Hematopoietic multipotent progenitor cell treated with erythropoietin and hydrocortisone succinate and interleukin-3 and kit ligand, for 6 days (in vitro differentiated cells): ENCODE measurements around the gene ST13.
"Not testable (repeated sequence)": the region's sequence is repeated elsewhere in the genome, so short reads cannot be mapped to it uniquely, and the experiment has no call there.

ENCODE experiments used
- DNase-seq: peaks from one replicate; pipeline ENCODE4 v3.0.0-alpha.2; 2015

ST13 gene

DNA sequence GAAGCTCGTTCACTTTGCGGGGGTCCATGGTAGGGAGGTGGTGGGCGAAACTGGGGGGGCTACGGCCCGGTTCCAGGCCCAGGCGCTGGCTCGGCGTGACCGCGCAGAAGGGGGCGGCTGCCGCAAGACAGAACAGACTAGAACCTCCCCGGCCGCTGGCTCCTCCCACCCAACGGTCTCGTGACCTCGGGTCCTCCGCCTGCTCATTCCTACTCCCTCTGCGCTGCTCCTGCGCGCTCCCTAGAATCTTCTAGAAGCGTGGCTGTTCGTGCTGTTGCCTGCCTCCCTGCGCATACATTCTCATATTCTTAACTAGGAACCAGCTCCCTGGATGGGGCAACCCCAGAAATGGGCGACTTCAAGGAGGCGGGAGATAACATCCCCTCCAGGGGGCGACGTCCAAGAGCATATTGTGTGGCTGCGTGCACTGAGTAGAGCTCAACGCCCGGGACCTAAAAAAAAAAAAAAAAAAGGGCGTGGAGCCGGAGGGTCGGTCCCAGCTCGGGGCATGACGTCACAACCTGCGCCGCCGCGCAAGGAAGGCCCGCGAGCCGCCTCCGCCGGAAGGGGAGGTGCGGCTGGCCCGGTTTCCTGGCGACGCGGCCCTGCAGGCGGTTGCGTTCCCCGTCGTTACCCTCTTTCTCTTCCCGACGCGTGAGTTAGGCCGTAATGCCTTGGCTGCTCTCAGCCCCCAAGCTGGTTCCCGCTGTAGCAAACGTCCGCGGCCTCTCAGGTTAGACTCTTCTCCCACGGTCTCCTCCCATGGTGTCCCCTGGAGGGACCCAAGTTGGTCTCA is at the start of gene ST13, which contains the start of gene XPNPEP3:
Gene ST13, minus strand, starts transcription at position 127 of the 796 bp plus-strand sequence. Its CDS starts 99 bp downstream, at position 28.
Gene XPNPEP3, plus strand, starts transcription at position 636 of the 796 bp plus-strand sequence. Its CDS starts 34 bp downstream, at position 670.
- peak; percentile 98 for DNase-seq

GRCh38 chr22:40904101-40904500 is 47.7 kb upstream of the ST13 start:
- DNase-seq: no peak

GRCh38 chr22:40898850-40899357 is 42.5 kb upstream of the ST13 start:
- DNase-seq: peak; percentile 89

DNA sequence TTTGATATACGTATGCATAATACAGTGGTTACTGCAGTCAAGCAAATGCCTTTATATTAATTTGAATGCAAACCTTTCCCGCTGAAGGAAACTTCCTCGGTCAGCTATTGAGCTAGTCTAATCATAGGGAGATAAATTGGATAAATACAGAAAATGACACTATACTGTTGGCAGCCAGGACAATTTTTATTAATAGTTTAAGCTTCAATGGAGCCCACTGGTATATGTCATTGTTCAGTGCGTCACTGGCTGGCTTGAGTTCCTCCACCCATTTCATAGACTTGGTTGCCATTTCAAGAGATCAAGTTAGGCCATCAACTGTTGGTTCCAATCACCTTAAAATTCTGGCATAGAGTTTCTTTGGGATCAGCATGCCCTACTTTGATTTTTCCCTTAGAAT is 38.0 kb upstream of the ST13 start:
- no peak for DNase-seq

- DNase-seq: no peak
Measured at GRCh38 chr22:40890881-40891280, 34.4 kb upstream of the ST13 start.

DNA sequence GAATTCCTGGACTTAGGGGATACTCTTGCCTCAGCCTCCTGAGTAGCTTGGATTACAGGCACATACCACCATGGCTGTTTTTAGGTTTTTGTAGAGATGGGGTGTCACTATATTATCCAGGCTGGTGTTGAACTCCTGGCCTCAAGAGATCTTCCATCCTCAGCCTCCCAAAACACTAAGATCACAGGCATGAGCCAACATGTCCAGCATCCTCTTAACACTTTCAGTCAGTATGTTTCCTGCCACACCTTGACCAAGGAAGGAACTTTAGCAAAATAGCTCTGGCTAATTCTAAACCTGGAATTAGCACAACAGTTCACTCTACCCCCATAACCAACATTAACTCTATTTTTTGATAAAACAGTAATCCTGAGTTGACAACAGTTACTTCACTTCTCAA is 32.7 kb upstream of the ST13 start:
- no peak for DNase-seq

DNA sequence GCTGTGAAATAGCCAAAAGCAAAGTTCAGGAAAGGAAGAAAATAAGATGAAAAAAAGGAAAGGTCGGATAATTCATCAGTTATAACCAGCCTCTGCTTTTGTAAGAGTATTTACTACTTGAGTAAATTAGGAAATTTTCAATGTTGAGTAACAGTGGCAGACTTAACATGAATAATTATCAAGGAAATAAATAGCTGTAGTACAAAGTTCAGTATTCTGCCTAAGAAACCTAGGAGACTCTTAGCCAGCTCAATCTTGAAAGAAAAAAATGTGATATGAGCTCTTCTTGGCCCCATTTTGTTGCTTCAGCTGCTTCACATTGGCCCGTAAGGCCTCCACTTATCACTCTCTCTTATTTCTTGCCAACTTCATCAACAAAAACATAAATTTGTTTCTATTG is 22.5 kb upstream of the ST13 start:
- DNase-seq: no peak

- no peak for DNase-seq
Measured at GRCh38 chr22:40877488-40877887, 21.0 kb upstream of the ST13 start.

GRCh38 chr22:40876907-40877306 is 20.5 kb upstream of the ST13 start:
- no peak for DNase-seq

GRCh38 chr22:40875111-40875510 is 18.7 kb upstream of the ST13 start:
- DNase-seq: no peak

DNA sequence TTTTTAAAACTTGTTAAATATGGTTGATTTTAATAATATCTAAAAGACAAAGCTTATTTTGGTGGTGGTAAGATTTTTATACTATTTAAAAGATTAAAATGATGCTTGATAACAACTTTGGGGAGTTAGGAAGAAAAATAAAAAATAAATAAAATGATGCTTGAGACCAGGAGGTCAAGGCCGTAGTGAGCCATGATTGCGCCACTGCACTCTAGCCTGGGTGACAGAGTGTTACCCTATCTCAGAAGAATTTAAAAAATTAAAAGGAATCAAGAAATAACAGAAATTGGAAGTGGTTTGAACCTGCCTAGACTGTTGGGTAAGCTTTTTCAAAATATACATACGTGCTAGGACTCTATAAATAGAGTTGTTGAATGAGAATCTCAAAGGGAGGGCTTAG is 17.6 kb upstream of the ST13 start:
- no peak for DNase-seq

DNA sequence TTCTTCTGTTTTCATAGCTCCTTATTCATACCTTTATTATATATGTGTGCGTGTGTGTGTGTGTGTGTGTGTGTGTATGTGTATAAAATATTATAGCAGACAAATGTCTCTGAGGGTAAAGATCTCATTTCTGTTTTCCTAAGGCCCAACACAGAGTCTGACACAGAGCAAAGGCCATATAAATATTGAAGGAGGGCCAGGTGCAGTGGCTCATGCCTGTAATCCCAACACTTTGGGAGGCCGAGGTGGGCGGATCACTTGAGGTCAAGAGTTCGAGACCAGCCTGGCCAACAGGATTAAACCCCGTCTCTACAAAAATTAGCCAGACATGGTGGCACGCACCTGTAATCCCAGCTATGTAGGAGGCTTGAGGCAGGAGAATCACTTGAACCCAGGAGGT is 11.9 kb upstream of the ST13 start:
- DNase-seq: not testable (repeated sequence)

GRCh38 chr22:40867109-40867508 is 10.7 kb upstream of the ST13 start:
- DNase-seq: no peak

DNA sequence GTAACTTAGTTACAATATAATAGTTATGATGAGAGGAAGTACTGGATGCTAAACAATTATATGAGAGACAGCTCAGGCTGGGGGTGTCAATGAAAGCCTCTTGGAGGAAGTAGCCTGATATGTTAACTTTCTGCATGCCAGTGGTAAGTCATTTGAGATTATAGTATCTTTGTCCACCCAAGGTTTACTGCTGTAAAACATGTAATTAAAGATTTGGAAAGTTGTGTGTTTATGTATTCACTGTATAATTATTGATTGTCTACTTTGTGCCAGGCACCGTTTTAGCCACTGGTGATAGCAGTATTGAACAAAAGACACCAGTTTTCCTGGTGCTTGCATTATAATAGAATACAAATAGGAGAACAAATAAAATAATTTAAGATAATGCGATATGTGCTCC is 6.1 kb upstream of the ST13 start:
- no peak for DNase-seq

- no peak for DNase-seq
Measured at GRCh38 chr22:40862013-40862412, 5.6 kb upstream of the ST13 start, which contains the start of gene DNAJB7. Gene DNAJB7, minus strand, starts transcription at chr22:40862113. Its CDS starts 119 bp downstream, at chr22:40861994.

DNA sequence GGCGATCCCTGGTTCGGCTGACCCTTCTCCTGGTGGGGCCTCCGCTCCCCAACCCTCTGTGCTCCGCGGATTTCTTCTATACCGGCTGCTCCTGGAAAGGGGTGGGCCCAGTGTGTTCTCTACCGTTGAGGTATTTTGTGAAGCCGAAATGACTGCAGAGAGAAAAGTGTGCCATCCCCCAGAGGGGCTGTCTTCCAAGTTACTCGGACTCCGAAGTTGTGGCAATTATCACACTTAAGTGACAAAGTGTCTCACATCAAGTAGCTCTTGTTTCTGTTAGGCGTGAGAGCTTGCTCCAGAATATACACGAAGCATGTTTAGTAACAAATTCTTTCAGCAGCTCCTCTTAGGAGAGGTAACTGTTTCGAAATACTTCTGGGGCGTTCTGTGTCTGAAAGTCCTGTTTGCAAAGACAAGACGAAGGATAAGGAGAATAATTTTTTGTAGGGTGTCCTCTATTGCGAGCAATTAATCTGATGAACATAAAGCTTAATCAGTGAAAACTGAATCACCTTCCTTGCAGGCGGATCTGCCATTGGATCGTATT is 943 bp upstream of the ST13 start:
- peak; percentile 24 for DNase-seq

DNA sequence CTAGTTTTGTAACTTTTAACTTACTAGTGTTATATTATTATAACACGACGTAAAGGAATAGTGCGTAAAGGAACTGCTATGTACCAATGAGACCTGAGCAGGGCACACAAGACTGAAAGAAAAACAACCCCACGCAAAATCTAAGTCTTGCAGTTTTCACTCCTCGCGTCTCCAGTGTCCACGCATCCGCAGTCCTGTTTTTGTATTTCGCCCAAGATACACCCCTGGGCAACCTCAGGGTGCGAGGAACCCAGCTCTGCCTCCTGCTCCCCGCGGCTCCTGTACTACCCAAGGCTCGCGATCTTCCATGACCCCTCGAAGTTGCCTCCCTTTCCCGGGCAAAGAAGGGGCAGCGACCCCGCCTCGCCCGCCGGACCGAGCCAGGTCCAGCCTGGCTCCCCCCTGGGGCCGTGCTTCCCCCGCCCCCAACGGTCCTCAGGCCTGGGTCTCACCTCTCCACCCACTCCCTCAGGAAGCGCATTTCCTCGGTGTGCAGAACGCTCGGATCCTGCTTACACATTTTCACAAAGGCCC is 393 bp downstream of the ST13 start:
- DNase-seq: peak; percentile 67

DNA sequence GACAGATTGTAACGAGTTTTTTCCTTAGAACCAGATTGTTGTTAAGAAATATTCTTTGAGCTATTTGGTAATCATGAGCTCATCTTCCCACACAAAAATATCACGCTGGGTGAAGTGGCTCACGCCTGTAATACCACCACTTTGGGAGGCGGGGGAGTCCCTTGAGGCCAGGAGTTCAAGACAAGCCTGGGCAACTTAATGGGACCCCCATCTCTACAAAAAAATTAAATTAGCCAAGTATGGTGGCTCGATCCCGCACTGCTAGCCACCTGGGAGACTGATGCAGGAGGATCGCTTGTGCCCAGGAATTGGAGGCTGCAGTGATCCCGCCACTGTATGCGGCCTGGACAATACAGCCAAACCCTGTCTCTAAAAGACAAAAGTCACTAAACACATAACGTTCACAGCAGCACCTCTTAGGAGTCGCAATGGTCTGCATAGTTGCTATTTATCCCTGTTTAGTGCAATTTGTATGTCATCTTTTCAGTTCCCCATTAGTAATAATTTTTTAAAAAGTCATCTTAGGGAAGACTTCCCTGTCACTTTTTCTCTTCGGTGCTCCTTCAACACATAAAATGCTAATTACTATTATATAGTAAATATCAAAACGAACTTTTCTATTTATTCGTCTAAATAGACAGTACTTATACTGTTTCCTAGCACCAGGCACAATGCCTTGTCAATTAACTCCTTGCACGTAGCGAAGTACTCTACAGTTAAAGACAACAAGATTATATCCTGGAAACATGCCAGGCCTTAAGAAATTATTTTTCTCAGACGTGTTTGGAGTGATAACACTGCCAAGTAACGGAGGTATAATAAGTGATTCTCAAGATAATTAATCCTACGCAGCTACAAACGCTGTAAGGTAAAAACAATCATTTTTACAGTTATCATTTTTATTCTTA is 1.1 kb downstream of the ST13 start:
- peak; percentile 93 for DNase-seq

- peak; percentile 41 for DNase-seq
Measured at GRCh38 chr22:40853961-40854360, 2.5 kb downstream of the ST13 start.

GRCh38 chr22:40853333-40853732 is 3.1 kb downstream of the ST13 start:
- DNase-seq: no peak

GRCh38 chr22:40845816-40846215 is 10.6 kb downstream of the ST13 start:
- not testable (repeated sequence) for DNase-seq

DNA sequence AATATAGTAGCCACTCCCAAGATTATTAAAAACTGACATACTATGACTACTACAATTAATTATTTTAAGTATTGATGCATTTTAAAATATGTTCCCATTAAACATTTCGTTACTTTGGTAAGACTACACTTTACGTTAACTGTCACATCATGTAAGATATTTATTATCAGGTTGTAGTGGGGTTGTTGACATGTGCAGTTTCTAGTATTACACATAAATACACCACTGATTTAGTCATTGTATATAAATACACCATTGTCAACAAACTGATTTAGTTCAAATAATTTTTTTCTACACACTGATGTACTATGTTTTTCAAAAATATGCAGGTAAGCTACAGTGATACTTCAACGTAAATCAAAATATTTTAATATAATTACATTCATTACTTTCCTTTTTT is 11.5 kb downstream of the ST13 start:
- no peak for DNase-seq

DNA sequence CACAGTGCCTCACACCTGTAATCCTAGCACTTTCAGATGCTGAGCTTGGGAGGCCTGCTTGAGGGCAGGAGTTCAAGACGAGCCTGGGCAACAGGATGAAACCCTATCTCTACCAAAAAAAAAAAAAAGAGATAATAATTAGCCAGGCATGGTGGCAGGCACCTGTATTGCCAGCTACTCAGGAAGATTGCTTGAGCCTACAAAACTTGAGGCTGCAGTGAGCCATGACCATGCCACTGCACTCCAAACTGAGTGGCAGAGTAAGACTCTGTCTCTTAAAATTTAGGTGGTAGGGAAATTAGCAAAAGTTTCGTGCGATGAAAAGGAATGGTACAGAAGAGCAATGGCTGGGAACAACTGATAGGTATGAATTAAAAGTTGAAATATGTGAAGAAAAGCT is 18.0 kb downstream of the ST13 start:
- DNase-seq: no peak
